ENCODE measurements around the gene RABEPK. TPM values are rescaled to one million over a fixed set of nuclear protein-coding genes. Genes with fewer than 3 reads are reported as not detected.
A peak's percentile ranks its signal among the peaks of the same experiment; 100 is the strongest.
"Not testable (repeated sequence)": the region's sequence is repeated elsewhere in the genome, so short reads cannot be mapped to it uniquely, and the experiment has no call there.

The RABEPK gene
- total and polyA plus RNA-seq, 10 of the 15 experiments (the other 5 are each of a cell fraction or from before 2014, with no cell fraction given), result 26.9 to 59.8 (median 39.4) TPM

GRCh38 chr9:125190361-125190801, 10.0 kb upstream of the RABEPK start:
- H3K27ac ChIP-seq (ENCODE audit: control insufficient read depth, insufficient read depth), result peak overlapping the region; percentile 89
- TF ChIP-seq ZBTB33 (IDR thresholded peaks at IDR 0.05) (peak; percentile 31; the same call in 1 of the 2 replicates), YY1 (IDR thresholded peaks at IDR 0.05; ENCODE audit: low read depth, low read length) (peak; percentile 78), IKZF1 (conservative IDR thresholded peaks at IDR 0.05) (no peak), IRF5 (IDR thresholded peaks at IDR 0.05; ENCODE audit: borderline replicate concordance) (no peak), TAF1 (IDR thresholded peaks at IDR 0.05; ENCODE audit: borderline replicate concordance, low read depth, low read length) (no peak; the same call in 1 of the 2 replicates), SREBF2 (IDR thresholded peaks at IDR 0.05; ENCODE audit: low read length) (no peak), MTA2 (IDR thresholded peaks at IDR 0.05; ENCODE audit: low read depth) (no peak), HDGF (IDR thresholded peaks at IDR 0.05) (no peak), POLR2AphosphoS5 (IDR thresholded peaks at IDR 0.05; ENCODE audit: low read length) (no peak), USF2 (IDR thresholded peaks at IDR 0.05; ENCODE audit: borderline replicate concordance, low read depth, low read length) (no peak), MLLT1 (IDR thresholded peaks at IDR 0.05) (peak; percentile 92)
- peak overlapping the region; percentile 61 for H3K4me3 ChIP-seq
- H3K27me3 ChIP-seq (replicated peaks in 1 of 2; ENCODE audit: control insufficient read depth in 2 of 2, insufficient read depth in 2 of 2, low read length in 1 of 2), result no peaks in the 10 kb centered on the region
- no peaks in the 10 kb centered on the region for H3K9me3 ChIP-seq (replicated peaks; ENCODE audit: control insufficient read depth, insufficient read depth, low read length)
- DNase-seq (ENCODE audit: low read depth, low spot score) (no peak), ATAC-seq (peak; percentile 9), FAIRE-seq (peak; percentile 77)
- intact Hi-C loops (cut with micrococcal nuclease; ENCODE audit: unreplicated experiment), result loop anchor here (1.0 kb wide), 1 partner anchor 10 kb away; the partner anchor contains the start of gene RABEPK
- H2AFZ ChIP-seq (ENCODE audit: control insufficient read depth, low read depth, low read length), result peak overlapping the region; percentile 99
- POLR2A ChIA-PET, result interaction anchor here (0.6 to 1.9 kb wide), 5 partner anchors 9 to 229 kb away, joined by 3 to 9 read pairs (median 4); partner anchors contain the start of gene HSPA5
- BruUV-seq (replicated peaks), result TSS peak; percentile 97
- H3K4me1 ChIP-seq (ENCODE audit: control insufficient read depth, insufficient read depth, low read length), result peaks cover 4% of the 10 kb centered on the region
- RAD21 ChIA-PET (ENCODE audit: unreplicated experiment), result interaction anchor here (1.0 kb wide), 1 partner anchor 249 kb away, joined by 4 read pairs; no protein-coding TSS in a partner anchor
- SMC1A ChIA-PET (ENCODE audit: uncharacterized antibody, unreplicated experiment), result interaction anchor here (1.0 to 1.3 kb wide), 2 partner anchors 9 to 51 kb away, joined by 3 to 5 read pairs; no protein-coding TSS in a partner anchor
- H3K79me2 ChIP-seq (ENCODE audit: control insufficient read depth, insufficient read depth, low read length), result peaks cover 43% of the 10 kb centered on the region
- H3K36me3 ChIP-seq (ENCODE audit: control insufficient read depth in 2 of 2, insufficient read depth in 2 of 2, low read length in 1 of 2), result no peaks in the 10 kb centered on the region
- CTCF ChIA-PET, result interaction anchor here (0.7 to 1.2 kb wide), 3 partner anchors 16 to 53 kb away, joined by 3 read pairs; partner anchors contain the start of gene HSPA5
- in situ Hi-C loops (cut with MboI), result no loop called here
- H3K4me2 ChIP-seq (ENCODE audit: control insufficient read depth, insufficient read depth), result peak overlapping the region; percentile 97
- H3K9ac ChIP-seq (ENCODE audit: control insufficient read depth, insufficient read depth, low read length), result peak overlapping the region; percentile 98
- H4K20me1 ChIP-seq (ENCODE audit: control insufficient read depth, insufficient read depth), result no peaks in the 10 kb centered on the region
- WGBS (ENCODE audit: insufficient coverage, insufficient replicate concordance, low lambda C conversion rate, missing lambda C conversion rate), result 78% methylated on average over 14 of the region's 14 CpGs

GRCh38 chr9:125194466-125194865, 5.9 kb upstream of the RABEPK start:
- ATAC-seq; H3K27ac ChIP-seq (ENCODE audit: control insufficient read depth, insufficient read depth); intact Hi-C loops (cut with micrococcal nuclease; ENCODE audit: unreplicated experiment); H3K4me1 ChIP-seq (ENCODE audit: control insufficient read depth, insufficient read depth, low read length); FAIRE-seq; in situ Hi-C loops (cut with MboI); POLR2A ChIA-PET; H3K4me3 ChIP-seq; DNase-seq (ENCODE audit: low read depth, low spot score); H3K9me3 ChIP-seq (replicated peaks; ENCODE audit: control insufficient read depth, insufficient read depth, low read length); H3K9ac ChIP-seq (ENCODE audit: control insufficient read depth, insufficient read depth, low read length); H4K20me1 ChIP-seq (ENCODE audit: control insufficient read depth, insufficient read depth); BruUV-seq (replicated peaks); SMC1A ChIA-PET (ENCODE audit: uncharacterized antibody, unreplicated experiment); H2AFZ ChIP-seq (ENCODE audit: control insufficient read depth, low read depth, low read length); H3K79me2 ChIP-seq (ENCODE audit: control insufficient read depth, insufficient read depth, low read length); H3K27me3 ChIP-seq (replicated peaks in 1 of 2; ENCODE audit: control insufficient read depth in 2 of 2, insufficient read depth in 2 of 2, low read length in 1 of 2); H3K4me2 ChIP-seq (ENCODE audit: control insufficient read depth, insufficient read depth); RAD21 ChIA-PET (ENCODE audit: unreplicated experiment); CTCF ChIA-PET; H3K36me3 ChIP-seq (ENCODE audit: control insufficient read depth in 2 of 2, insufficient read depth in 2 of 2, low read length in 1 of 2): not testable (repeated sequence)
- 99% methylated on average over 5 of the region's 5 CpGs for WGBS (ENCODE audit: insufficient coverage, insufficient replicate concordance, low lambda C conversion rate, missing lambda C conversion rate)
